OCI-LY1 (cell line): ENCODE measurements around the gene CHPF.

Experiments
- H2AFZ ChIP-seq: fragments of 200-600 bp; sonication (generic), shearing (Covaris generic); 2 replicates; pipeline ENCODE4 v1.6.0; 2014; ENCODE audit warnings: antibody characterized with exemption, mild to moderate bottlenecking, low read length
- H3F3A ChIP-seq: fragments of 200-600 bp; sonication (generic), shearing (Covaris generic); 2 replicates; pipeline ENCODE4 v1.6.0; 2014; ENCODE audit warnings: mild to moderate bottlenecking, antibody characterized with exemption, low read length, moderate library complexity; ENCODE audit not compliant: insufficient read depth
- H3K27ac ChIP-seq: fragments of 200-600 bp; sonication (generic); 2 replicates; pipeline ENCODE4 v1.5.1; 2014; ENCODE audit warnings: low read length, mixed run types, mild to moderate bottlenecking, low read depth; ENCODE audit not compliant: poor library complexity, severe bottlenecking
- H3K27me3 ChIP-seq: fragments of 200-600 bp; sonication (generic); 2 replicates; pipeline ENCODE4 v1.6.0; 2014; ENCODE audit warnings: antibody characterized with exemption, mild to moderate bottlenecking, low read length, moderate library complexity; ENCODE audit not compliant: insufficient read depth
- H3K36me3 ChIP-seq: fragments of 200-600 bp; sonication (generic); 2 replicates; pipeline ENCODE4 v1.6.1; 2014; ENCODE audit warnings: mild to moderate bottlenecking, antibody characterized with exemption, low read length, moderate library complexity, mixed read lengths; ENCODE audit not compliant: insufficient read depth
- H3K4me1 ChIP-seq: fragments of 200-600 bp; sonication (generic); 2 replicates; pipeline ENCODE4 v1.5.1; 2014; ENCODE audit warnings: mild to moderate bottlenecking, low read length, moderate library complexity; ENCODE audit not compliant: insufficient read depth, severe bottlenecking
- H3K4me2 ChIP-seq: fragments of 200-600 bp; sonication (generic), shearing (Covaris generic); 2 replicates; pipeline ENCODE4 v1.6.1; 2014; ENCODE audit warnings: low read length
- H3K4me3 ChIP-seq: fragments of 200-600 bp; sonication (generic); 2 replicates; pipeline ENCODE4 v1.5.1; 2014; ENCODE audit warnings: low read length, low read depth, mild to moderate bottlenecking, mixed read lengths; ENCODE audit not compliant: poor library complexity, severe bottlenecking
- H3K79me2 ChIP-seq: fragments of 200-600 bp; shearing (Covaris generic); 2 replicates; pipeline ENCODE4 v1.6.1; 2016; ENCODE audit warnings: mixed run types, low read length, mixed read lengths; ENCODE audit not compliant: insufficient read depth
- H3K9ac ChIP-seq: fragments of 200-600 bp; sonication (generic), shearing (Covaris generic); 2 replicates; pipeline ENCODE4 v1.6.1; 2014; ENCODE audit warnings: mild to moderate bottlenecking, low read length, mixed read lengths
- H3K9me2 ChIP-seq: fragments of 200-600 bp; sonication (generic), shearing (Covaris generic); 2 replicates; pipeline ENCODE4 v1.6.1; 2014; ENCODE audit warnings: low read depth, mild to moderate bottlenecking, low read length, mixed read lengths
- H3K9me3 ChIP-seq: fragments of 200-600 bp; shearing (Covaris generic); 2 replicates; pipeline ENCODE4 v1.6.1; 2014; ENCODE audit warnings: low read length, mixed read lengths
- H4K20me1 ChIP-seq: fragments of 200-600 bp; sonication (generic), shearing (Covaris generic); 2 replicates; pipeline ENCODE4 v1.6.0; 2016; ENCODE audit warnings: mild to moderate bottlenecking, low read length; ENCODE audit not compliant: insufficient read depth
- CTCF ChIP-seq: fragments of 200-600 bp; sonication (generic), shearing (Covaris generic); IDR thresholded peaks from 2 replicates; pipeline ENCODE4 v1.5.1; 2017; ENCODE audit warnings: mild to moderate bottlenecking, antibody characterized with exemption, low read length, moderate library complexity, mixed read lengths
- EZH2 ChIP-seq: fragments of 200-600 bp; sonication (generic), shearing (Covaris generic); IDR thresholded peaks from 2 replicates; pipeline ENCODE4 v1.8.0; 2017; ENCODE audit warnings: borderline replicate concordance, mixed run types, mild to moderate bottlenecking, antibody characterized with exemption, low read length, moderate library complexity, mixed read lengths

The CHPF gene

GRCh38 chr2:219532378-219532649, 11.3 kb downstream of the CHPF start:
- no peak overlapping the region for H3K4me3 ChIP-seq
- H3K9me3 ChIP-seq, result no peaks in the 10 kb centered on the region
- no peaks in the 10 kb centered on the region for H3K79me2 ChIP-seq
- H3F3A ChIP-seq, result no peaks in the 10 kb centered on the region
- H4K20me1 ChIP-seq, result no peaks in the 10 kb centered on the region
- no peak overlapping the region for H3K27ac ChIP-seq
- no peak overlapping the region for H3K9ac ChIP-seq
- H3K9me2 ChIP-seq, result no peaks in the 10 kb centered on the region
- no peak overlapping the region for H3K4me2 ChIP-seq
- H2AFZ ChIP-seq, result no peak overlapping the region
- no peaks in the 10 kb centered on the region for H3K4me1 ChIP-seq
- H3K27me3 ChIP-seq, result peaks cover 7% of the 10 kb centered on the region
- no peak for TF ChIP-seq CTCF
- TF ChIP-seq EZH2, result no peak
- H3K36me3 ChIP-seq, result no peaks in the 10 kb centered on the region

- peaks cover 7% of the 10 kb centered on the region for H3K27me3 ChIP-seq
Measured at GRCh38 chr2:219531639-219532377, 11.8 kb downstream of the CHPF start.

GRCh38 chr2:219530048-219530963, 13.3 kb downstream of the CHPF start:
- Histone ChIP-seq H4K20me1 (no peaks in the 10 kb centered on the region), H3K4me3 (no peak overlapping the region), H3K4me1 (no peaks in the 10 kb centered on the region), H2AFZ (no peak overlapping the region), H3K9ac (no peak overlapping the region), H3K27ac (no peak overlapping the region), H3K27me3 (peaks cover 7% of the 10 kb centered on the region; the same call in 1 of the 2 replicates), H3K9me3 (no peaks in the 10 kb centered on the region), H3F3A (no peaks in the 10 kb centered on the region), H3K9me2 (no peaks in the 10 kb centered on the region), H3K4me2 (no peak overlapping the region), H3K79me2 (no peaks in the 10 kb centered on the region), H3K36me3 (no peaks in the 10 kb centered on the region)
- TF ChIP-seq EZH2, result no peak
- TF ChIP-seq CTCF, result peak; percentile 89

More at GRCh38 chr2:219531639-219532377, 11.8 kb downstream of the CHPF start:
- Histone ChIP-seq H3K9me2 (no peaks in the 10 kb centered on the region), H3K9me3 (no peaks in the 10 kb centered on the region), H3K79me2 (no peaks in the 10 kb centered on the region), H3F3A (no peaks in the 10 kb centered on the region), H3K36me3 (no peaks in the 10 kb centered on the region), H3K4me3 (no peak overlapping the region), H3K9ac (no peak overlapping the region), H3K4me1 (no peaks in the 10 kb centered on the region), H3K27ac (no peak overlapping the region), H2AFZ (no peak overlapping the region), H3K4me2 (no peak overlapping the region), H4K20me1 (no peaks in the 10 kb centered on the region)
- TF ChIP-seq CTCF, result no peak
- TF ChIP-seq EZH2, result no peak
